HFFc6 (cell line): ENCODE results near the gene DOCK4. TPM values are rescaled to one million over a fixed set of nuclear protein-coding genes. Genes with fewer than 3 reads are reported as not detected.

ENCODE experiments used
- DNase-seq: peaks from one replicate; pipeline ENCODE4 v3.0.0-alpha.2; 2018
- H3K27ac Mint-ChIP-seq: 2 replicates; pipeline ENCODE4 v1.8.0; 2020; ENCODE audit warnings: mild to moderate bottlenecking, mixed read lengths
- H3K27me3 Mint-ChIP-seq: 2 replicates; pipeline ENCODE4 v1.8.0; 2021; ENCODE audit warnings: mild to moderate bottlenecking, moderate library complexity, mixed read lengths; ENCODE audit not compliant: insufficient read depth
- H3K36me3 Mint-ChIP-seq: 2 replicates; pipeline ENCODE4 v1.8.0; 2021; ENCODE audit warnings: low read depth, mixed read lengths
- H3K4me1 Mint-ChIP-seq: 2 replicates; pipeline ENCODE4 v1.8.0; 2020; ENCODE audit warnings: low read depth, mixed read lengths
- H3K4me3 Mint-ChIP-seq: 2 replicates; pipeline ENCODE4 v1.8.0; 2020; ENCODE audit warnings: mild to moderate bottlenecking, moderate library complexity, mixed read lengths
- H3K9me3 Mint-ChIP-seq: 2 replicates; pipeline ENCODE4 v1.8.0; 2020; ENCODE audit warnings: mild to moderate bottlenecking, mixed read lengths
- total RNA-seq, 6 experiments: library from RNA; stranded (reverse); fragmentation: NEBNext Ultra II Directional; extraction: Animal tissue kit (Norgen Biotek cat#: 25700); gene quantifications; 2 replicates in 1 of 6; 3 replicates in 5 of 6; pipeline ENCODE4 v1.2.3, GENCODE V29; 2021
- TF ChIP-seq, protein P1 (sequence below): fragments of 200-600 bp; sonication (generic); IDR thresholded peaks from 2 replicates; pipeline ENCODE4 v1.5.0; 2021; ENCODE audit warnings: antibody characterized with exemption, mild to moderate bottlenecking

The DOCK4 gene
- total RNA-seq, 6 experiments from 2014 or later, result 2.2 to 3.9 (median 3.3) TPM

DNA sequence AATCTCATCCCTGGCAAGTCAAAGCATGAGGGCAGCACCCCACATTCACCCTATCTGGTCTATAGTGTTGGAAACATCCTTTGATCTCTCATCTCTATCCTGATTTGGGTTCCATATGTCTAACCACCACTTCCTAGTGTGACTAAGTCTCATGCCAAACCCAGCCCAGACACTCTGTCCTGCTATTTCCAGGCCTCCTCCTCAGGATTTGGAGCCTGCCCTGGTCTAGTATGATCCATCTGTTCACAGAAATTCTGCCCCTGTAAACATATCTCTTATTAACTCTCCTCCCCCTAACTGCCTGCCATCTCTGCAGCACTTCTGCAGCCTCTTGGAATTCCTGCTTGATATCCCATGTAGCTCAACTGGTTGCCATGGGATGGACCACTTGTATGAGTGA, 323.0 kb downstream of the DOCK4 start:
- Mint-ChIP-seq H3K4me3 (no peak overlapping the region), H3K9me3 (no peaks in the 10 kb centered on the region; the same call in 1 of the 2 replicates), H3K36me3 (peaks cover 15% of the 10 kb centered on the region), H3K4me1 (no peaks in the 10 kb centered on the region), H3K27ac (no peak overlapping the region), H3K27me3 (no peaks in the 10 kb centered on the region; the same call in 1 of the 2 replicates)
- TF ChIP-seq, protein P1, sequence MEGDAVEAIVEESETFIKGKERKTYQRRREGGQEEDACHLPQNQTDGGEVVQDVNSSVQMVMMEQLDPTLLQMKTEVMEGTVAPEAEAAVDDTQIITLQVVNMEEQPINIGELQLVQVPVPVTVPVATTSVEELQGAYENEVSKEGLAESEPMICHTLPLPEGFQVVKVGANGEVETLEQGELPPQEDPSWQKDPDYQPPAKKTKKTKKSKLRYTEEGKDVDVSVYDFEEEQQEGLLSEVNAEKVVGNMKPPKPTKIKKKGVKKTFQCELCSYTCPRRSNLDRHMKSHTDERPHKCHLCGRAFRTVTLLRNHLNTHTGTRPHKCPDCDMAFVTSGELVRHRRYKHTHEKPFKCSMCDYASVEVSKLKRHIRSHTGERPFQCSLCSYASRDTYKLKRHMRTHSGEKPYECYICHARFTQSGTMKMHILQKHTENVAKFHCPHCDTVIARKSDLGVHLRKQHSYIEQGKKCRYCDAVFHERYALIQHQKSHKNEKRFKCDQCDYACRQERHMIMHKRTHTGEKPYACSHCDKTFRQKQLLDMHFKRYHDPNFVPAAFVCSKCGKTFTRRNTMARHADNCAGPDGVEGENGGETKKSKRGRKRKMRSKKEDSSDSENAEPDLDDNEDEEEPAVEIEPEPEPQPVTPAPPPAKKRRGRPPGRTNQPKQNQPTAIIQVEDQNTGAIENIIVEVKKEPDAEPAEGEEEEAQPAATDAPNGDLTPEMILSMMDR, result no peak
- DNase-seq, result no peak

DNA sequence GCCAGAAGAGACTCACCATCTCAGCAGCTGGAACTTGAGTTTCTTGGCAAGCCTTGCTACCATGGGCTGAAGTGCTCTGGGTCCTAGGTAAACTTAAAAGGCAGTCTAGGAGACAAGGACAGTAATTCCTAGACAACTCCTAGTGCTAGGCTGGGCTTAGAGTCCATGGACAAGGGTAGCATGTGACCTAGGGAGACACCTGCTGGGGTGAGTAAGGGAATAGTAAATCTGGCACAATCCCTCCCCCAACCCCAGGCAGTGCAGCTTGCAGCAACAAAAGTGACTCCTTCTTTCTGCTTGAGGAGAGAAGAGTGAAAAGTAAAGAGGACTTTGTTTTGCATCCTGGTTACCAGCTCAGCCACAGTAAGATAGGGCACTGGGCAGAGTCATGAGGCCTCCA, 327.4 kb downstream of the DOCK4 start:
- TF ChIP-seq, protein P1, result no peak
- DNase-seq, result no peak
- H3K27me3 Mint-ChIP-seq, result no peaks in the 10 kb centered on the region; the same call in 1 of the 2 replicates
- H3K36me3 Mint-ChIP-seq, result peaks cover 15% of the 10 kb centered on the region
- peaks cover 5% of the 10 kb centered on the region for H3K4me1 Mint-ChIP-seq
- no peak overlapping the region for H3K4me3 Mint-ChIP-seq
- no peaks in the 10 kb centered on the region; the same call in 1 of the 2 replicates for H3K9me3 Mint-ChIP-seq
- H3K27ac Mint-ChIP-seq, result no peak overlapping the region

DNA sequence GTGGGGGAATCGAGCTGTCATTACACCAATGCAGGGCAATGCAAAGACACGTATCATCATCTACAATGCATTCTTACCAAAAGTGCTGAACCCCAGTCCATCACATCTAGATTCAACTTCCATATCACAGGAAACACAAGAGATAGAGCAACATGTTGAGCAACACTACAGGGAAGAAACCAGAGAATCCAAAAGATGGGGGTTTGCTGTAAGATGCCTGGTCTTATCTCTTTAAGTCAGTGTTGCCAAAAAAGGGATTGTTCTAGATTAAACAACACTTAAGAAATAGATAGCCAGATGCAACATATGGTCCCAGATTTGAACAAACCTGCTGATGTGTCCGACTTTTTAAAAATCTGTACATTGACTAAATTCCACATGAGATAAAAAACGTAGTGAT, 328.3 kb downstream of the DOCK4 start:
- peaks cover 14% of the 10 kb centered on the region for H3K4me1 Mint-ChIP-seq
- H3K36me3 Mint-ChIP-seq, result peaks cover 15% of the 10 kb centered on the region
- DNase-seq, result no peak
- no peak overlapping the region for H3K27ac Mint-ChIP-seq
- no peaks in the 10 kb centered on the region; the same call in 1 of the 2 replicates for H3K27me3 Mint-ChIP-seq
- TF ChIP-seq, protein P1, result no peak
- no peaks in the 10 kb centered on the region; the same call in 1 of the 2 replicates for H3K9me3 Mint-ChIP-seq
- H3K4me3 Mint-ChIP-seq, result no peak overlapping the region

DNA sequence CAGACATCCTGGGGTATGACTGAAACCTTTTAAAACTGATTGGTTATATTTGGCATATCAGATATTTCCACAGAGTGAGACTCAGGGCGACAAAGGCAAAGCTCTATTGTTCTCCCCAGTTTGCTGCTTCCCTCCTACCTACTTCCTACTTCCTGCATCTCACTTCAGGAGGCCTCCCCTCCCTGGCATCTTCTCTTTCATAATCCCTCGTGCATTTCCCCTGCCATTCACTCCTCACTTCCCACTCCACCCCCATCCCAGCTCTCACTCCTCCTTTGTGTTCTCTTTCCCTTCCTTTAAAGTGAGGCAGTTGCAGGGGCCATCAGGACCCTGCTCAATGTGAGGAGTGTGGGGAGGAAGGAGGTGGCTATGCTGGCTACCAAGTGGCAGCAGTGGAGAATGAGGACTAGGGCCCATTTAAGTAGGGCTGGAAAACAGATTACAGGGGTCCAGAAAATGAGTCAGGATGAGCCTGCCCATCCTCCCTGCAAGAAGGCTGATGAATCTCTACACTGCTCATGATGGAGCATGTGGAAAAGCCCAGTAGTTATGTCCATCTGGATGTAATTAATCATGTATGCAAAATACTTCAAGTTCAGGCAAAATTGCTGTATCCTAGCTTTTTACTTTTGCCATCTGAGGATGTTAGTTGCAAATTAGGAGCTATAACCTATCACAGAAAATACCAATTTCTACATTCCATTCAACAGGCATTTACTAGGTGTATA, 332.1 kb downstream of the DOCK4 start:
- Mint-ChIP-seq H3K27ac (no peak overlapping the region), H3K4me1 (peaks cover 14% of the 10 kb centered on the region), H3K36me3 (no peaks in the 10 kb centered on the region; the same call in 1 of the 2 replicates), H3K27me3 (no peaks in the 10 kb centered on the region), H3K9me3 (no peaks in the 10 kb centered on the region), H3K4me3 (no peak overlapping the region)
- no peak for DNase-seq
- TF ChIP-seq, protein P1, result no peak

DNA sequence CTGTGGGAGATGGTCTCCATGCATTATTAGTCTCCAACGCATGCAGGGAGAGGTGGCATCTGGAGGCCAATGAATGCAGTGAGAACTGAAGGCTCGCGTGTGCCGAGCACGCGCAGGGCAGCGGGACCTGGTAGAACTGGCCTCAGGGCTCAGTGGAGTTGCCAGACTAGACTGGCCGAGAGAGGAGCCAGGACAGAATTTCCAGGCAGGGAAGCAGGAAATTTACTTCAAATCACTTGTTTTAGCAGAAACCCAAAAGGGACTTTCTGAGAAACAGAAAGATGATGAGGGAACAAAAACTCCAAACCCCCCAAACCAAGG, 332.9 kb downstream of the DOCK4 start:
- TF ChIP-seq, protein P1, result no peak
- Mint-ChIP-seq H3K36me3 (no peaks in the 10 kb centered on the region; the same call in 1 of the 2 replicates), H3K4me1 (peaks cover 14% of the 10 kb centered on the region), H3K27me3 (no peaks in the 10 kb centered on the region), H3K4me3 (peak overlapping the region; percentile 53), H3K27ac (peak overlapping the region; percentile 16; the same call in 1 of the 2 replicates), H3K9me3 (no peaks in the 10 kb centered on the region)
- no peak for DNase-seq
